GM19240 (cell line): ENCODE data around the gene RIPPLY1.
"Not testable (repeated sequence)": the region's sequence is repeated elsewhere in the genome, so short reads cannot be mapped to it uniquely, and the experiment has no call there.

ENCODE experiments used
- DNase-seq: peaks from one replicate; pipeline ENCODE4 v3.0.0; 2011; ENCODE audit warnings: low spot score; ENCODE audit not compliant: insufficient read length

The RIPPLY1 gene

GRCh38 chrX:106912864-106913263 is 9.7 kb upstream of the RIPPLY1 start:
- DNase-seq: no peak

DNA sequence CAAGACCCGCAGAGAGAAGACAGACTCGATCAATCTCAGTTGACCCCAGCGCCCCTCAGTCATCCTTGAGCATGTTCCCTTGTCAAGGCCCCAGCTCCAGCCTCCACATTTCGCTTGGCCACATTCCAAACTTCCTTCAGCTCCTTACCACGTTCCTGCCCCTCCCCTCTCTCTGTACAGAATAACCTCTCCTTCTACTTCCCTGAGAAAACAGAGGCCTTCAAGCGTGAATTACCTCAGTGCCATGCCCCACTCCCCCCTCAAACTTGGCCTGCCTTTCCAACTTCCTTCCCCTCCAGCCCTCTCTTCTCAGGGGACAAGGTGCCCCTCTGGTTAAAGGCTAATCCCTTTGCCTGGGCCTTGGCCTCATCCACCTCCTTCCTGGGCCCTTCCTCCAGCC is 3.2 kb upstream of the RIPPLY1 start:
- DNase-seq: no peak

- no peak for DNase-seq
Observed at GRCh38 chrX:106905064-106905708, 2.0 kb upstream of the RIPPLY1 start.

DNA sequence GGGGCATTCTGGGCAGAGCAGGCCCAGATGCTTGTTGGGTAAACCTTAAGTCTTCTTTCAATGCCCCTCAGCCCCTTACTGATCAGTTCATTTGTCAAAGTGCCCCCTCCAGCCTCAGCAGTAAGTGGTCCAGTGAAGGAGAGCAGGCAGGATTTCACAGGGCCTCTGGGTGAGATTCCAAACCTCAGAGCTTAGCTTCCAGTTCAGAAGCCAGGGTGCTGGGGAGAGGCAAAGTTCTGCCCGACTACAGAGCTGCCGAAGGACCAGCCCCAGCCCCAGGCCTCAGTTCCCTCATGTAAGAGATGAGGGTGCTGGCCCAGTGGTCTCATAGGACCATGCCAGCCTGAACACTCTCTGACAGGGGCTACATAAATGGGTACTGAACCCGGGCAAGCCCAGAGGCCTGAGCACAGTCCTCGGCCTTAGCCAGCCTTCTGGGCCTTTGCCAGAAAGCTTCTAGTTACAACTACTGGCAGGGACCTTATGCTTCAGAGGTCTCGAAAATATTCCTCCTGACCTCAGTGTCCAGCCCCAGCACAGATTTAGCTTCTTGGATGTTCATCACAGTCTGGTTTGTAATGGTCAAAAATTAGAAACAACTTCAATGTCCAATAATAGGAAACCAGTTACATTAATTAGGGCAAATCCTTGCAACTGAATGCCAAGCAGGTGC is 851 bp upstream of the RIPPLY1 start:
- no peak for DNase-seq

DNA sequence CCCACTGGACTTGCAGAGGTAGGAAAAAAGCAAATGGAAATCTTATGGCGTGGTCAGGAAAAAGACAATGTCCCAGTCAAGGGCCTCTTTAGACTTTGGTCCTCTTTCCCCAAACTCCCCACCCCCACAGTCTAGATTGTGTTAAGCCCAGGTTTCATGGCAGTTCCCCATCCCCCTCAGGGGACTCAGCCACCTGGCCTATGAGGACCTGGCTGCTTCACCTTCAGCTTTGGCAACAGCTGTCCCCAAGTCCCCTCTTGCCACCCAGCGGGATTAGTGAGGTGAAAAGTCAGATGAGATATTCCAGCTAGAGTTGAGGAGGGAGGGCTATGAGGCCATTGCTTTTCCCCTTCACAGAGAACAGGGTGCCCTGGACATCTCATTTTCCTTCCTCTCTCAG is 457 bp downstream of the RIPPLY1 start:
- DNase-seq: no peak

- no peak for DNase-seq
Observed at GRCh38 chrX:106901781-106902219, 1.3 kb downstream of the RIPPLY1 start.

GRCh38 chrX:106901341-106901740 is 1.8 kb downstream of the RIPPLY1 start:
- no peak for DNase-seq

- DNase-seq: no peak
Observed at GRCh38 chrX:106899841-106900240, 3.3 kb downstream of the RIPPLY1 start.

DNA sequence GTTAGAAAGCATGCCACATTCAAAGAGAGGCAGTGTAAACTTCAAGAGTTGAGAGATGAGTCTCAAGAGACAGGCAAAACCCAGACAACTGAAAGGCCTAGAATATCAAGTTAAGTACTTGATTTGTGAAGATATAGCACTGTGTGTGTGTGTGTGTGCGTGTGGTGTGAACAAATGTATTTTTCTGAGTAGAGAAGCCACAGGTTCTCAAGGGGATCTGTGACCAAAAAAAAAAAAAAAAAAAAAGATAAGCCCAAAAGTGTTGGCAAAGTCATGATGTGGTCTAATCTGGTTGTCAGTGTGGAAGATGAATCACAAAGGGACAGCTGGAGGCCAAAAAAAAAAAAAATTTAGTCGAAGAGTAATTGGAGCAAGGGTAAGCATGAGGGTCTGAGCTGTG is 3.9 kb downstream of the RIPPLY1 start:
- no peak for DNase-seq

GRCh38 chrX:106898462-106898861 is 4.7 kb downstream of the RIPPLY1 start:
- peak; percentile 9 for DNase-seq

DNA sequence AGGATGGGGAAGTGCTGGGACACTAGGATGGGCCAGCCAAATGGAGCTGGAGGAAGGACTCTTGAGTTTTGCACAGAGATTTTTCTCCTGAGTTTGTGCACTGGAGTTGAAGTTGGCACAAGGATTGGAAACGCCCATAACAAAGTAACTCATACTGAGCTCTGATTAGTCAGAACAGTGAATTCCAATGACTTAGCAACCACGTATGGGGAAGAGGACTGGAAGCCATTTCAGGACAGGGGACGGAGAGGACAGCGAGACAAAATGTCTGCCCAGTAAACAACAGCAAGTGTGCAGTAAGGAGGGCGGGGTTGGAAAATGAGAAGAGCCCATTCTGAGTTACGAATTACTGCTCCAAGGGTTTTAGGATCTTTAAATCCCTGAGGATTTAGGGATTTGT is 5.9 kb downstream of the RIPPLY1 start:
- no peak for DNase-seq

DNA sequence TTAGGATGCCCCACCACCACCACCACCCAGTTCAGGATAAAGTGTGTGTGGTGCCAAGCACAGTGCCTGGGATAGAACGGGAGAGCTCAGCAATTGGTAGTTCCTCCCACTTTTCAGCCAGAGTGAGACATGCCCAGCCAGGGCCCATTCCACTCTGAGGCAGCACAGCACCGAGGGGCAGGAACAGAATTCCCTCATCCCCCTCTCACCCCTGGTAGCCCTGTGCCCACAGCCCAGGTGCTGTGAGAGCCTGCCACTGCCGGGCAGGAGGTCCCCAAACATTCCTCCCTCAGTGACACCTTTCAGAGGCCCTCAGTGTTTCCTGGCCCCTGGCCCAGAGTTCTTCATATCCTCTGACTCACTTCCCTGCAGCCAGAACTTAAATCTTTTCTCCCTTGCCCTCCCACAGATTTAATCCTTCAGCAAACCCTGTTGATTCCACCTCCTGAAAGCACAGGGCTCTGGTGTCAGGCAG is 8.1 kb downstream of the RIPPLY1 start:
- no peak for DNase-seq

- peak; percentile 14 for DNase-seq
Observed at GRCh38 chrX:106894392-106894909, 8.7 kb downstream of the RIPPLY1 start.

- DNase-seq: no peak
Observed at GRCh38 chrX:106891762-106892460, 11.2 kb downstream of the RIPPLY1 start.

DNA sequence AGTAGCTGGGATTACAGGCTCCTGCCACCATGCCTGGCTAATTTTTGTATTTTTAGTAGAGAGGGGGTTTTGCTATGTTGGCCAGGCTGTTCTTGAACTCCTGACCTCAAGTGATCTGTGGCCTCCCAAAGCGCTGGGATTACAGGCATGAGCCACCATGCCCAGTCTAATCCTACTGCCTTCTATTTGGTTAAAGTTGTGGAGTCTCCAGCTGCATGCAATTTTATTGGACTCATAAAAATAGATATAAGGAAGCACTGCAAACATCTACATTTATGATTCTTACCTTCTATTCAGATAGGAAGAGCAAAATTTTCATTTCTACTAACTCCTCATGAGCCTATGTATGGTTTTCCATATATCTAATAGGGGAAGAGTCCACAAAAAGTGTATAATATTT is 13.7 kb downstream of the RIPPLY1 start:
- DNase-seq: no peak

GRCh38 chrX:106875151-106875550 is 28.0 kb downstream of the RIPPLY1 start:
- DNase-seq: no peak

DNA sequence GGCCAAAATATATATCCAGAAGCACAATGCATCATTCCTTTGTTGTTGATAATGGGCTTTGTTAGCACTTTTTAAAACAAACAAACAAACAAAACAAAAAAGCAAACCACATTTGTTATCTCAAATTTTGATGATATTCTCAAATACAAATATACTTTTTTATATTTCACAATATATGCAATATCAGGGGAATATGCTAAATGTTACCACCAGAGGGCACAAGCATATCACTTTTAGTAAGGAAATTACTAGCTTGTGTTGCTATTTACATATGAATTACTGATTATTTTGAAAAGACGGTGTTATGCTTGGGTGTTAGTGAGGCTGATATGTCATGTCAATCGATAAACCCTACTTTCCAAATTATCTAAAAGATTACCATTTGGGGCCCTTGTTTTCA is 29.1 kb downstream of the RIPPLY1 start:
- no peak for DNase-seq

DNA sequence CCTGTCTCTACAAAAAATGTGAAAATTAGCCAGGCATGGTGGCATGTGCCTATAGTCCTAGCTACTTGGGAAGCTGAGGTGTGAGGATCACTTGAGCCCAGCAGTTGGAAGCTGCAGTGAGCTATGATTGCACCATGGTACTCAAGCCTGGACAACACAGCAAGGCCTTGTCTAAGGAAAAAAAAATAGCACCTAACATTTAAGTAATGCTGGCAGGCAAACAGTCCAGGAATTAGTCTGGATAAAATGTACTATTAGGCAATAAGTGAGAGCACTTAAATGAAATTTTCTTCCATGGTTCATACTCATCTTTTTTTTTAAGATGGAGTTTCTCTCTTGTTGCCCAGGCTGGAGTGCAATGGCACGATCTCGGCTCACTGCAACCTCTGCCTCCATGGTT is 30.3 kb downstream of the RIPPLY1 start:
- not testable (repeated sequence) for DNase-seq

DNA sequence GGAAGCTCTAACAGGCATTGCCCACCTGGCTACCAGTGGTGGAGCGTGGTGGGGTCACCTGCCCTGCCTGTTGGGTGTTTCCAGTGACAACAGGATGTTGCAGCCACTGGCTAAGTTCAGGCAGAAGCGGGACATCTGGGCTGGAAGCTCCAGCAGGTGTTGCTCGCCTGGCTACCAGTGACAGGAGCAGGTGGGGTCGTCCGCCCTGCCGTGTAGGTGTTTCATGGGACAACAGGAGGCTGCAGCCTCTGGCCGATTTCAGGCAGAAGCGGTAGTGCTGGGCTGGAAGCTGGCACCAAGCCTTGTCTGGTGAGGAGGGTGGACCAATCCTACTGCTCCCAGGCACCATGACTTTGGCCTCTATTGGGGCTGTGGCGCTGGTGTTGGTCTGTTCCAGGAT is 39.4 kb downstream of the RIPPLY1 start:
- no peak for DNase-seq

- DNase-seq: no peak
Observed at GRCh38 chrX:106862972-106863688, 40.0 kb downstream of the RIPPLY1 start.
